ENCODE measurements around the gene PCSK7. TPM values are rescaled to one million over a fixed set of nuclear protein-coding genes. Genes with fewer than 3 reads are reported as not detected.
"Not testable (repeated sequence)": the region's sequence is repeated elsewhere in the genome, so short reads cannot be mapped to it uniquely, and the experiment has no call there.

Gene PCSK7, protein sequence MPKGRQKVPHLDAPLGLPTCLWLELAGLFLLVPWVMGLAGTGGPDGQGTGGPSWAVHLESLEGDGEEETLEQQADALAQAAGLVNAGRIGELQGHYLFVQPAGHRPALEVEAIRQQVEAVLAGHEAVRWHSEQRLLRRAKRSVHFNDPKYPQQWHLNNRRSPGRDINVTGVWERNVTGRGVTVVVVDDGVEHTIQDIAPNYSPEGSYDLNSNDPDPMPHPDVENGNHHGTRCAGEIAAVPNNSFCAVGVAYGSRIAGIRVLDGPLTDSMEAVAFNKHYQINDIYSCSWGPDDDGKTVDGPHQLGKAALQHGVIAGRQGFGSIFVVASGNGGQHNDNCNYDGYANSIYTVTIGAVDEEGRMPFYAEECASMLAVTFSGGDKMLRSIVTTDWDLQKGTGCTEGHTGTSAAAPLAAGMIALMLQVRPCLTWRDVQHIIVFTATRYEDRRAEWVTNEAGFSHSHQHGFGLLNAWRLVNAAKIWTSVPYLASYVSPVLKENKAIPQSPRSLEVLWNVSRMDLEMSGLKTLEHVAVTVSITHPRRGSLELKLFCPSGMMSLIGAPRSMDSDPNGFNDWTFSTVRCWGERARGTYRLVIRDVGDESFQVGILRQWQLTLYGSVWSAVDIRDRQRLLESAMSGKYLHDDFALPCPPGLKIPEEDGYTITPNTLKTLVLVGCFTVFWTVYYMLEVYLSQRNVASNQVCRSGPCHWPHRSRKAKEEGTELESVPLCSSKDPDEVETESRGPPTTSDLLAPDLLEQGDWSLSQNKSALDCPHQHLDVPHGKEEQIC
- total RNA-seq, result 47.7 and 82.4 TPM in 2 replicates

DNA sequence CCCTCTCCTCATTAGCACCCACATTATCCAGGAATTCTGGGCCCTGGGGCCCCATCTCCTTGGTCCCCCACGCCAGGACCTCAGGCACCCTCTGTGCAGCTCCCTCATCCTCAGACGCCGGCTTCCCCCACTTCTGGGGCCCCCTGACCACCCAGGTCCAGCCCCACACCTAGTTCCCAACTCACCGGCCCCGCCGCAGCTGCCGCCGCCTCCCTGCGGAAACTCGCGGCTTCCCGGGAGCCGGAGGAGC, at the start of gene PCSK7:
Gene PCSK7, minus strand, starts transcription at position 232 of the 250 bp plus-strand sequence. CDS start 2,229 bp downstream, outside the sequence.
- DNase-seq (ENCODE audit: low read depth, low spot score), result no peak

GRCh38 chr11:117281159-117281558, 49.3 kb upstream of the PCSK7 start:
- peak; percentile 84 for DNase-seq (ENCODE audit: low read depth, low spot score)

DNA sequence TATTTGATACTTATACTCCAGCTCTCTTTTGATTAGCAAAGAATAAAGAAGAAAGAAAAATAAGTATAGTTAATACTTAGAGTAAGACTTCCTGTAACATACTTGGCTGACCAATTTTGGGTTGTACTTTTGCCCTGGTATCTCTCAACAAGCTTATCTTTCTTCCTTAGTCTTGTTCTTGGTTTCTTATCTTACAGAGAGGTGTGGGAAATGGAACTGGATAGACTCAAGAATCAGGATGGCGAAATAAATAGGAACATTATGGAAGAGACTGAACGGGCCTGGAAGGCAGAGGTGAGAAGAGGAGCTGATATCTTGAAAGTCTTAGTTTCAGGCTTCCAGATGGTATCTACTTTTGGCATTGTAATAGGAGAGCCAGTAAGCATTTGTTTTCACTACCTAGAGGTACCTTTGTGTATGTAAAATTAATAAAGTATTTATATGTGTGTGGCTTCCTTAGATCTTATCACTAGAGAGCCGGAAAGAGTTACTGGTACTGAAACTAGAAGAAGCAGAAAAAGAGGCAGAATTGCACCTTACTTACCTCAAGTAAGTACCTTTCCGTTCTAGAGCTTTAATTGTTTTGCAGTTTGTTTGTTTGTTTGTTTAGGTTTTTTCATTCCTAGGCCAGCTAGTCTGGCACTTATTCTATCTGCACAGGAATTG, 48.0 kb upstream of the PCSK7 start:
- DNase-seq (ENCODE audit: low read depth, low spot score), result no peak

- DNase-seq (ENCODE audit: low read depth, low spot score), result no peak
These were observed 46.5 kb upstream of the PCSK7 start for GRCh38 chr11:117278347-117278746.

- DNase-seq (ENCODE audit: low read depth, low spot score), result no peak
These were observed 41.8 kb upstream of the PCSK7 start for GRCh38 chr11:117273550-117274289.

DNA sequence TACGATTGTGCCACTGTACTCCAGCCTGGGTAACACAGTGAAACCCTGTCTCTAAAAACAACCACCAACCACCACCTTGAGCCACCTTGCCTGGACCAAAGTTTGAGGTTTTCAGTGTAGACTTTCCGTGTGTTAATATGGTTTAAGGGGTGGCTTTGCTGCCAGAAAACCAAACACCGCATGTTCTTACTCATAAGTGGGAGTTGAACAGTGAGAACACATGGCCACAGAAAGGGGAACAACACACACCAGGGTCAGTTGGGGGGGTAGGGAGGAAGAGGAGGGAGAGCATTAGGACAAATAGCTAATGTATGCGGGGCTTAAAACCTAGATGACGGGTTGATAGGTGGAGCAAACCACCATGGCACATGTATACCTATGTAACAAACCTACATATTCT, 40.3 kb upstream of the PCSK7 start:
- not testable (repeated sequence) for DNase-seq (ENCODE audit: low read depth, low spot score)

GRCh38 chr11:117271208-117271607, 39.3 kb upstream of the PCSK7 start:
- DNase-seq (ENCODE audit: low read depth, low spot score), result no peak

DNA sequence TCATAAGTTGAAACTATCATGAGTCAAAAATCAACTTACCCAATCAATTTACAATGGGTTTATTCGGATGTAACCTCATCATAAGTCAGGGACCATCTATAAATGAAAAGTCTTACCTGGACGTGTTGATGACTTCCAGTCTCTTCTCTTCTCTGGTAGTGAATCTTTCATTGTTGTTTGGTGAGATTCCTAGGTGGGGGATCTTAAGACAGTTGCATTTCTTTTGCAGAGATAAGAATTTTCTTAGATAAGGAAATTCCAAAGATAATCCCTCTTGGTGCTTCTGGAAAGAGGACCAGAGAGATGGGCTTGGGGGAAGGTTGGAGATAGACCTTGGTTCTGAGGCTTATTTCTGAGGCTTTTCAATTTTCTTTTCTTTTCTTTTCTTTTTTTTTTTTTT, 38.0 kb upstream of the PCSK7 start:
- no peak for DNase-seq (ENCODE audit: low read depth, low spot score)

GRCh38 chr11:117265745-117266144, 33.9 kb upstream of the PCSK7 start:
- no peak for DNase-seq (ENCODE audit: low read depth, low spot score)

GRCh38 chr11:117264624-117265323, 32.9 kb upstream of the PCSK7 start:
- not testable (repeated sequence) for DNase-seq (ENCODE audit: low read depth, low spot score)

- DNase-seq (ENCODE audit: low read depth, low spot score), result no peak
These were observed 27.5 kb upstream of the PCSK7 start for GRCh38 chr11:117259417-117259816.

DNA sequence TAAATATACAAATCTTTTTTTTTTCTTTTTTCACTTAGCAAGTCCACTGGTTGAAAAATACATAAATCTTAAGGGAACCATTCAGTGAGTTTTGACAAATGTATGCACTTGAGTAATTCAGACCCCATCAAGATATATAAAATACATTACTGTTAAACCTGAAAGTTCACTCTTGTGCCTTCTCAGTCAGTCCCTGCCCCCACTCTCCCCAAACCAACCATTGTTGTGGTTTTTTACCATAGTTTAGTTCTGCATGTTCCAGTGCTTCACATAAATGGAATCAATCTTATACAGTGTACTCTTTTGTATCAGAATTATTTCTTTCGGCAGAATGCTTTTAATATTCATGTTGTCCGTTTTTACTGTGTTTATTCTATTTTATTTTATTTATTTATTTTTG, 26.7 kb upstream of the PCSK7 start:
- DNase-seq (ENCODE audit: low read depth, low spot score), result no peak

DNA sequence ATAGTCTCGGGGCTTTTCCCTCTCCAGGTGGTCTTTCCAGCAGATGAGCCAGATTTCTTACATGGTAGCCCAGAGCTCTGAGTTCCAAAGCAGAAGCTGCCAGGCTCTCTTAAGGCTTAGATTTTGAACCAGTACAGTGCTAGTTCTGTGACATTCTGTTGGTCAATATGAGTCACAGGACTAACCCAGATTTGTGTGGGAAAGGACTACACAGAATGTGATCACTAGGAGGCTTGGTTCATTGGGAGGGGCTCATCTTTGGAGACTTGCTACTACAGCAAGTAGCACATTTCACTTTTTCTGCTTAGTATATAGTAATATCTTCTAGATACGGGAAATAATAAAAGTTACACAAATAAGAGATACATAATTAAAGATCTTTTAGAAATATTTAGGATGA, 24.7 kb upstream of the PCSK7 start:
- DNase-seq (ENCODE audit: low read depth, low spot score), result no peak

GRCh38 chr11:117255966-117256365, 24.1 kb upstream of the PCSK7 start:
- DNase-seq (ENCODE audit: low read depth, low spot score), result no peak

- DNase-seq (ENCODE audit: low read depth, low spot score), result no peak
These were observed 19.6 kb upstream of the PCSK7 start for GRCh38 chr11:117251506-117251905.

DNA sequence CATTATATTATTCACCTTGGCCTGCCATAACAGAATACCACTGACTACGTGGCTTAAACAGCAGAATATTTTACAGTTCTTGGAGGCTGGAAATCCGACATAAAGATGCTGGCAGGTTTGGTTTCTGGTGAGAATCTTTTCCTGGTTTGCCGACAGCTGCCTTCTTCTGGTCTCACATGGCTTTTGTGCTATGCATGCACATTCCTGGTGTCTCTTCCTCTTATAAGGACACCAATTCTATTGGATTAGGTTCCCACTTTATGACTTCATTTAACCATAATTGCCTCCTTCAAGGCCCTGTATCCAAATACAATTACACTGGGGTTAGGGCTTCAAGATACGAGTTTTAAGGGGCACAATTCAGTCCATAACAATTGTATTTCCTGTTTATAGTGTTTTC, 17.7 kb upstream of the PCSK7 start:
- no peak for DNase-seq (ENCODE audit: low read depth, low spot score)

DNA sequence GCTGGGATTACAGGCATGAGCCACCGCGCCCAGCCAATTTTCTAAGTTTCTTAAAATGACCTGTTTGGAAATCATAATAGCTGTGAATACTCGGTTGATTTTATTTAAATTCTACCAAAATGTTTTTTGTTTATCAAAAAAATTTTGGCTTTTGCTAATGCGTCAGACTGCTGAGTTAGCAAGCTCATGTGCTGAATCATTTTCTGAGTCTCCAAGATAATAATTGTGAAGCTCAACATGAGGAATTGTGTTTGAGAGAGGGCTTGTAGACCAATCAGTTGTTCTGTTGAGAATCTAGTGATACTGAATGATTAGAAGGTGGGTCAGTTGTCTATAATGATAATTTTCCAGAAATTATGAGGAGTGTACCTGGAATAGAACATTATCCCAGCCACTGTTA, 16.5 kb upstream of the PCSK7 start:
- DNase-seq (ENCODE audit: low read depth, low spot score), result no peak

GRCh38 chr11:117239295-117239694, 7.4 kb upstream of the PCSK7 start:
- peak; percentile 69 for DNase-seq (ENCODE audit: low read depth, low spot score)

DNA sequence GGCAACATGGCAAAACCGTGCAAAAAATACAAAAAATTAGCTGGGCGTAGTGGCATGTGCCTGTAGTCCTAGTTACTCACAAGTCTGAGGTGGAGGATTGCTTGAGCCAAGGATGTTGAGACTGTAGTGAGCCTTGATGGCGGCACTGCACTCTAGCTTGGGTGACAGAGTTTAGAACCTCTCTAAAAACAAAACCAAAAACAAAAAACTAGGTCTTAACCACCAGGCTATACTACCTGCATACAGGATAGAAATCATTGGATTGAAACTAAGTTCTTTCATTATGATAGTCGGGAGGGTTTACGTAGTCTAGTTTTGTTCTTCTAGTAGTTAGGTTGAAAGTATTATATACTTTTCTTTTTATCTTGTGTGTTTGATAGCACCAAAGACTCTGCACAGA, 6.3 kb upstream of the PCSK7 start:
- no peak for DNase-seq (ENCODE audit: low read depth, low spot score)

DNA sequence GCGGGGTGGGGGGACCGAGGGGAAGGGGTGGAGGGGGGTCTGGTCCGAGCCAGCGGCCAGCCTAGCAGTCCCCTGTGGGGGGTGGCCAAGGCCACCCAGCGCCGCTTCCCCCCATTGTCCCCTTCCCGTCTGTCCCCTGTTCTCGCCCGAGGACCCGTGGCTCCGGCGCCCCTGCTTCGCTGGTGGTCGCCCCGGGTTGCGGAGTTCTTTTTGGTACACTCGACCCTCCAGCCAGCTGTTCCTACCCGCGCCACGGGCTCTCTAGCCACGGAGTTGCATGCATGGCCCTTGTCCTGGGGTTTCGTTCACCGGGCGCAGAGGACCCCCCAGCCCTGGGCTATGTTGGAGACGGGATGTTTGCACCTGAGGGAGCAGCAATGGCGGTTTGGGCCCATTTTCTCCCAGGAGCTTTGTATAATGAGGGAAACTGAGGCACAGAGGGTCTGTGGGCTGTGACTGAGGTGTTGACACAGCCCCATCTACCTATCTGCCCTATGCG, 1.1 kb upstream of the PCSK7 start:
- DNase-seq (ENCODE audit: low read depth, low spot score), result no peak
